ENCODE measurements around the gene ABCG2. TPM values are rescaled to one million over a fixed set of nuclear protein-coding genes. Genes with fewer than 3 reads are reported as not detected.
"Not testable (repeated sequence)": the region's sequence is repeated elsewhere in the genome, so short reads cannot be mapped to it uniquely, and the experiment has no call there.

ABCG2 gene
- total RNA-seq, 2 donors from 2014 or later = 0.48 to 0.50 TPM

DNA sequence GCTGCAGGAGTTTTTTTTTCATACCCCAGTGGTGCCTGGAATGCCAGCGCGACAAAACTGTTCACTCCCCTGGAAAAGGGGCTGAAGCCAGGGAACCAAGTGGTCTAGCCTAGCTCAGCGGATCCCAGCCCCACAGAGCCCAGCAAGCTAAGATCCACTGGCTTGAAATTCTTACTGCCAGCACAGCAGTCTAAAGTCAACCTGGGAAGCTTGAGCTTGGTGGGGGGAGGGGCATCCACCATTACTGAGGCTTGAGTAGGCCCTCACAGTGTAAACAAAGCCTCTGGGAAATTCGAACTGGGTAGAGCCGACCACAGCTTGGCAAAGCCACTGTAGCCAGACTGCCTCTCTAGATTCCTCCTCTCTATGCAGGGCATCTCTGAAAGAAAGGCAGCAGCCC is 36.2 kb downstream of the ABCG2 start:
- ATAC-seq; H3K4me1 Mint-ChIP-seq (ENCODE audit: low read depth in 2 of 2); H3K9me3 Mint-ChIP-seq; H3K4me3 Mint-ChIP-seq; H3K27ac Mint-ChIP-seq; DNase-seq (ENCODE audit: low spot score); H3K27me3 Mint-ChIP-seq: not testable (repeated sequence)
- H3K36me3 Mint-ChIP-seq = peaks cover 21% of the 10 kb centered on the region

DNA sequence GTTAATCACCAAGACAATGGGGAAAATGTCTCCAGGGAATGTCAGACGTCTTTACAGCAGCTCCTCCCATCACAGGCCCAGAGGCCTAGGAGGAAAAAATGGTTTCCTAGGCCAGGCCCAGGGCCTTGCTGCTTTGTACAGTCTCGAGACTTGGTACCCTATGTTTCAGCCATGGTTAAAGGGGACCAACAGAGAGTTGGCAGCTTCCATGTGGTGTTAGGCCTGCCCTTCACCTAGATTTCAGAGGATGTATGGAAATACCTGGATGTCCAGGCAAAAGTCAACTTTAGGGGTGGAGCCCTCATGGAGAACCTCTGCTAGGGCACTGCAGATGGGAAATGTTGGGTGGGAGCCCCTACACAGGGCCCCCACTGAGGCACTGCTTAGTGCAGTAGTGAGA is 38.5 kb downstream of the ABCG2 start:
- ATAC-seq (no peak), DNase-seq (ENCODE audit: low spot score) (no peak)
- Mint-ChIP-seq H3K4me3 (no peak overlapping the region), H3K4me1 (ENCODE audit: low read depth in 2 of 2) (no peaks in the 10 kb centered on the region), H3K27me3 (no peaks in the 10 kb centered on the region), H3K9me3 (peaks cover 3% of the 10 kb centered on the region), H3K36me3 (peaks cover 21% of the 10 kb centered on the region), H3K27ac (no peak overlapping the region)

DNA sequence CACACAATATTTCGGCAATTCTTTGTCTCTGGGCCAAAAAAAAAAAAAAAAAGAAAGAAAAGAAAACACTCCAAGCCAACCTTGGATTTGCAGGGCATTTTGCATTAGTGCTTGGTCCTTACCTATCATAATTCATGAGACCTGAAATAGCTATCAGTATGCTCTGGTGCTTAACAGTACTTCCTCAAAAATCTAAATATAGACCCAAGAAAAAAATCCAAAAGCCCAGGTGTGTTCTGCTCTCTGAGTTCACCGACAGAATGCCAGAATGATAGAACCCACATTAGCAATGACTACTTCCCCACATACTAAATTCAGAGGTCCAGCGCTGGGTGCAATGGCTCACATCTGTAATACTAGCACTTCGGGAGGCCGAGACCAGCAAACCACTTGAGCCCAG is 42.9 kb downstream of the ABCG2 start:
- no peaks in the 10 kb centered on the region for H3K27me3 Mint-ChIP-seq
- DNase-seq (ENCODE audit: low spot score) = no peak
- H3K9me3 Mint-ChIP-seq = peaks cover 3% of the 10 kb centered on the region
- H3K27ac Mint-ChIP-seq = no peak overlapping the region
- H3K4me3 Mint-ChIP-seq = no peak overlapping the region
- ATAC-seq = no peak
- peaks cover 12% of the 10 kb centered on the region for H3K36me3 Mint-ChIP-seq
- H3K4me1 Mint-ChIP-seq (ENCODE audit: low read depth in 2 of 2) = no peaks in the 10 kb centered on the region

DNA sequence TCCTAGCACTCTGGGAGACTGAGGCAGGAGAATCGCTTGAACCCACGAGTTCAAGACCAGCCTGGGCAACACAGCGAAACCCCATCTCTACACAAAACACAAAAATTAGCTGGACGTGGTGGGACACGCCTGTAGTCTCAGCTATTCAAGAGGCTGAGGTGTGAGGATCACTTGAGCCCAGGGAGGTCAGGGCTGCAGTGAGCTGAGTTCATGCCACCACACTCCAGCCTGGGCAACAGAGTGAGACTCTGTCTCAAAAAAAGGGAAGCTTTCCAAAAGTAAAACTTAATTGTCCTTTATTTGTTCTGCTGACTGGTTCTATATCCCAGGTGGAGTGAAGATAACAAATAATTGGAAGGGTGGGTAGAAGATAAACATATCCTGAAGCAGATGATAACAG is 45.6 kb downstream of the ABCG2 start:
- Mint-ChIP-seq H3K27me3 (no peaks in the 10 kb centered on the region), H3K9me3 (no peaks in the 10 kb centered on the region), H3K4me1 (ENCODE audit: low read depth in 2 of 2) (no peaks in the 10 kb centered on the region), H3K4me3 (no peak overlapping the region), H3K27ac (no peak overlapping the region), H3K36me3 (no peaks in the 10 kb centered on the region)
- no peak for DNase-seq (ENCODE audit: low spot score)
- ATAC-seq = no peak

DNA sequence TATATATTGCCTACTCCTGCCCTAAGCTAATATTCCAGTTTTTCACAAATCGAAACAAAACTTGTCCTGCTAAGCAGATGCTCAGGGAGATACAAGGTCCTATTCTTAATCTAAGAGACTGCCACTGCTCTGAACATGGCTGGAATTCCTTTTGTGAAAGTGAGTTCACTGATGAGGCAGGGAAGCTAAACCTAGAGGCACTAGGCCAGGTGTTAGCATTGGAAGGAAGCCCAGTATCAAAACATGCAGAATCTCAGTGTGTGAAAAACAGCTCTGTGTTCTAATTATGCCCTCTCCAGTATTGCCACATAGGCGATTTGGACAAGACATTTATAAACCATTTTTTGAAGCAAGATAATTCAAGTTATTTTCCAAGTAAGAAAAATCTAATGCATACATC is 47.6 kb downstream of the ABCG2 start:
- DNase-seq (ENCODE audit: low spot score) = no peak
- no peak overlapping the region for H3K4me3 Mint-ChIP-seq
- no peaks in the 10 kb centered on the region for H3K36me3 Mint-ChIP-seq
- no peak for ATAC-seq
- no peaks in the 10 kb centered on the region for H3K9me3 Mint-ChIP-seq
- H3K4me1 Mint-ChIP-seq (ENCODE audit: low read depth in 2 of 2) = no peaks in the 10 kb centered on the region
- no peaks in the 10 kb centered on the region for H3K27me3 Mint-ChIP-seq
- H3K27ac Mint-ChIP-seq = no peak overlapping the region

DNA sequence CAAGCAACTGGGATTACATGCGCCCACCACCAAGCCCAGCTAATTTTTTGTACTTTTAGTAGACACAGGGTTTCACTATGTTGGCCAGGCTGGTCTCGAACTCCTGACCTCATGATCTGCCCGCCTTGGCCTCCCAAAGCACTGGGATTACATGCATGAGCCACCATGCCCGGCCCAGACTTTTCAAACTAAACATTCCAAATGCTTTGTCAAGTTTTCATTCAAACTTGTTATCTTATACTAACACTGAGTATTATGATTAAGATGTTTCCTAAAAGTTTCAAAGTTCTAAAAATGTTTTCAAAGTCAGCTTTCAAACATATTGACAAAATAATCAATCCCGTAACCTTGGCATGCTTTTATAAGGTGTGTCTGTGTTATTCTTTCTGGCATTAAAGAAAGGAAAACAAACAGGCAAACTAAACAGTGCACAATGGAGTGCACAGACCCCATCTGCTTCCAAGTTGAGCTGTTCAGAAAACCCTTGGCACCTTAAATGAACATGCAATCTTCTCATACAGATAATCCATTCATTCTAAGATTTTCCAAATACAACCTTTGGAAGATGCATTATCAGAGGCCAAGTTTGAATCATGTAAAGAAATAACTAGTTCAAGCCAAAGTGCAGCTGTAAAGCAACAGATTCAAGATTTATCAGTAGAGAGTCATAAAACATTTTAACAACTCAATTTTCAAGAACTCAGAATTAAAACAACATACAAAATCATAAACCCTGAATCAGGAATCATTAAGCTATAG is 49.1 kb downstream of the ABCG2 start:
- no peak for ATAC-seq
- Mint-ChIP-seq H3K4me1 (ENCODE audit: low read depth in 2 of 2) (no peaks in the 10 kb centered on the region), H3K9me3 (no peaks in the 10 kb centered on the region), H3K36me3 (no peaks in the 10 kb centered on the region), H3K4me3 (no peak overlapping the region), H3K27ac (no peak overlapping the region), H3K27me3 (no peaks in the 10 kb centered on the region)
- DNase-seq (ENCODE audit: low spot score) = no peak

DNA sequence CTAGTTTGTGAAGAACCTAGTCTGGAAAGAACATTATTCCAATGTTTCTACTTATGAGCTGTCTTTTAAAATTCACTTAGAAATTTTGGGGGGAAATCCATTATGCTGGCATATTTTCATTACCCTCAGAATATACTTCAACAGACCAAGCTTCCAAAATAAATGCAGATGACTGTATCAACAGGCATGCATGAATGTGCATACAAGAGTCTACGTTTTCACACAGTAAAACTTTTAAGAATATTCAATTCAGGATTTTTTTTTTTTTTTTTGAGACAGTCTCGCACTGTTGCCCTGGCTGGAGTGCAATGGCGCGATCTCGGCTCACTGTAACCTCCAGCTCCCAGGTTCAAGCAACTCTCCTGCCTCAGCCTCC is 49.7 kb downstream of the ABCG2 start:
- no peaks in the 10 kb centered on the region for H3K36me3 Mint-ChIP-seq
- H3K9me3 Mint-ChIP-seq = no peaks in the 10 kb centered on the region
- DNase-seq (ENCODE audit: low spot score) (no peak), ATAC-seq (no peak)
- H3K27me3 Mint-ChIP-seq = no peaks in the 10 kb centered on the region
- no peak overlapping the region for H3K27ac Mint-ChIP-seq
- no peaks in the 10 kb centered on the region for H3K4me1 Mint-ChIP-seq (ENCODE audit: low read depth in 2 of 2)
- H3K4me3 Mint-ChIP-seq = no peak overlapping the region

DNA sequence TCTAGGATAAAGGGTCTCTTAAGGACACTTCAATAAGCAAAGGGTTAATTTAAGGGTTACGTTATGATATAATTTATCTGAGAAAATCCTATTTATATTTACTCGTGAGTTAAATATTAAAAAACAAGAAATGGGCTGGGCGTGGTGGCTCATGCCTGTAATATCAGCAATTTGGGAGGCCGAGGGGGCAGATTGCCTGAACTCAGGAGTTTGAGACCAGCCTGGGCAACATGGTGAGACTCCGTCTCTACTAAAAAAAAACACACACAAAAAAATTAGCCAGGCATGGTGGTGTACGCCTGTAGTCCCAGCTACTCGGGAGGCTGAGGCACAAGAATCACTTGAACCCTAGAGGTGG is 50.4 kb downstream of the ABCG2 start:
- not testable (repeated sequence) for H3K36me3 Mint-ChIP-seq; DNase-seq (ENCODE audit: low spot score); H3K27me3 Mint-ChIP-seq; H3K27ac Mint-ChIP-seq; ATAC-seq; H3K4me1 Mint-ChIP-seq (ENCODE audit: low read depth in 2 of 2); H3K9me3 Mint-ChIP-seq; H3K4me3 Mint-ChIP-seq

DNA sequence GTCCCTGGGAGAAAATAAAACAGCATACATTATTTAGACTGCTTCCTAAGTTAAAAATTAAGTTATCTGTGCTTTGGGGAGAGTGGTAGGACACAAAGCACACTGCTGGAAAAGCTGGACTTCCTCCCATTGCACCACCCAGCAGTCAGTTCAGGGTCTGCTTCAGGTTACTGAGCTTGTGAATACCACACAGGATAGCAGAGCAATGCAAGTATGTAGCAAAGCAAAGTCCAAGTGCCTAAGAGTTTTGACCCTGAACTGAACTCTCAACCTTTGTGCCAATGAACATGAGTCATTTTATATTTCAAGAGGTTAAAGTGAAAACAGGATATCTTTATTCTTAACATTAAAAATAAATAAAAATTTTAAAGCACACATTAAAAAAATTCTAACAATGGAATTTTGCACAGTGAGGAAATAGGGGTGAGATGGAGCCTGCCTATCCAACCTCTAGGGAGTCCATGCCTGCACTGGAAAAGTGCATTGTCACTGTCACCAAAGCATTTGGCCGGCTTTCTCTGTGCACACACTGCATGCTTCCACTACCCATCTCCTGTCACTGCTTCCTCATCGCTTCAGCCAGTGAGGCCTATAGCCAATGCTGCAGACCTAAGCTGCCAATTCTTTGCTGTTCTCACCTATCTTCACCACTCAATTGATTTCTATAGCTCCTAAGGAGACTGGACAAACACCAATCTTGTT is 50.9 kb downstream of the ABCG2 start:
- H3K27ac Mint-ChIP-seq = no peak overlapping the region
- H3K4me3 Mint-ChIP-seq = no peak overlapping the region
- no peak for ATAC-seq
- H3K9me3 Mint-ChIP-seq = no peaks in the 10 kb centered on the region
- H3K4me1 Mint-ChIP-seq (ENCODE audit: low read depth in 2 of 2) = no peaks in the 10 kb centered on the region
- H3K27me3 Mint-ChIP-seq = no peaks in the 10 kb centered on the region
- H3K36me3 Mint-ChIP-seq = no peaks in the 10 kb centered on the region
- no peak for DNase-seq (ENCODE audit: low spot score)

DNA sequence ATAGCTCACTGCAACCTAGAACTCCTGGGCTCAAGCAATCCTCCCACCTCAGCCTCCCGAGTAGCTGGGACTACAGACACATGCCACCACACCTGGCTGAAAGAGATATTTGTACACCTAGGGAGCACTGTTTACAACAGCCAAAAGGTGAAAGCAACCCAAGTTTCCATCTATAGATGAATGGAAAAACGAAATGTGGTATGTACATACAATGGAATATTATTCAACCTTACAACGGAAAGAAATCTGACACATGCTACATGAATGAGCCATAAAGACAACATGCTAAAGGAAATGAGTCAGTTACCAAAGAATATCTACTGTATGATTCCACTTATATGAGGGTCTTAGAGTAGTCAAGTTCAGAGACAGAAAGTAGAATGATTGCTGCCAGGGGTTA is 52.2 kb downstream of the ABCG2 start:
- Mint-ChIP-seq H3K9me3 (no peaks in the 10 kb centered on the region), H3K27ac (no peak overlapping the region), H3K4me3 (no peak overlapping the region), H3K27me3 (no peaks in the 10 kb centered on the region), H3K36me3 (no peaks in the 10 kb centered on the region), H3K4me1 (ENCODE audit: low read depth in 2 of 2) (no peaks in the 10 kb centered on the region)
- DNase-seq (ENCODE audit: low spot score) = no peak
- no peak for ATAC-seq

DNA sequence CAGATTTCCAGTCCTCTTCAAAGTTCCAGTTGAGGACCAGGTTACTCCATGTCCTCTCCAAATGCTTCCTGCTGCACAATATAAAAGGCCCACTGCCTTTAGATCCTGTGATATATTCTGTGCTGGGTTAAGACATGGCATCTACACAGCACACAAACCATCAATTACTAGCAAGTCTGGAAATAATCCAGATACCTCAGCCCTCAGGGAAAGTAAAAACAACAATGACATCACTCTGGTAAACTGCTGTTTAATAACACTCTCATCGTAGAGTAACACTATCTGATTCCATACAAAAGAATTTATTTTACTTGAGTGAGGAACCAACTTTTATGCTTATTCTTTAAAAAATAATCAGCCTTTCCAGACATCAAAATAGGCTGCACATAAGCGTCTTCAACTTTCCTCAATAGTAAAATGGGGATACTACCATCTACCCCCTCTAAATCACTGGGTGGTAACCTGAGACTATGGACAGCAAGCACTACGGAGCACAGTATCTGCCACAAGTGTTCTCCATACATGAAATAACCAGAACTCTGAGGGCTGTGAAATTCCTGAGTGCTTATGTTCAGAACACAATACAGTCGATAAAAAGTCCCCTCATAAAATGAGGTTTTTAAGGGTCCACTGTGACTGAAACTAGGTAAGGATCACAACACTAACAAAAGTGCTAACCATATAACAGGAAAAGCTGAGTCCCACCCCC is 53.4 kb downstream of the ABCG2 start:
- no peaks in the 10 kb centered on the region for H3K27me3 Mint-ChIP-seq
- DNase-seq (ENCODE audit: low spot score) (no peak), ATAC-seq (no peak)
- H3K27ac Mint-ChIP-seq = no peak overlapping the region
- no peaks in the 10 kb centered on the region for H3K36me3 Mint-ChIP-seq
- no peaks in the 10 kb centered on the region for H3K9me3 Mint-ChIP-seq
- no peaks in the 10 kb centered on the region for H3K4me1 Mint-ChIP-seq (ENCODE audit: low read depth in 2 of 2)
- H3K4me3 Mint-ChIP-seq = no peak overlapping the region

DNA sequence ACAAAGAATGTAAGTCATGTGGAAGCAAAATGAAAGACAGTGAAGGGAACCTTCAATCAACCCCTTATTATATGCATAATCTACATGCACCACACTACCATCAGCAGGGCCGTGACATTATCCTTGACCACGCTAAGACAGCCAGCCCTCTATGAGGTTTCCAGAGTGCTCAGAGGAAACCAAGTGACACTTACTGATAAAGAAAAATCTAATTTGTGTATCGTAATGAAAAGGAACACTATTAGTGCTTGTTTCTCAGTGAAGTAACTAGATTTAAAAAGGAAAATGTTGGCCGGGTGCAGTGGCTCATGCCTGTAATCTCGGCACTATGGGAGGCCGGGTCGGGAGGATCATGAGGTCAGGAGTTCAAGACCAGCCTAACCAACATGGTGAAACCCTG is 56.4 kb downstream of the ABCG2 start:
- no peaks in the 10 kb centered on the region for H3K36me3 Mint-ChIP-seq
- H3K4me1 Mint-ChIP-seq (ENCODE audit: low read depth in 2 of 2) = no peaks in the 10 kb centered on the region
- no peak overlapping the region for H3K27ac Mint-ChIP-seq
- no peak for DNase-seq (ENCODE audit: low spot score)
- H3K27me3 Mint-ChIP-seq = no peaks in the 10 kb centered on the region
- no peak for ATAC-seq
- H3K4me3 Mint-ChIP-seq = no peak overlapping the region
- no peaks in the 10 kb centered on the region for H3K9me3 Mint-ChIP-seq

DNA sequence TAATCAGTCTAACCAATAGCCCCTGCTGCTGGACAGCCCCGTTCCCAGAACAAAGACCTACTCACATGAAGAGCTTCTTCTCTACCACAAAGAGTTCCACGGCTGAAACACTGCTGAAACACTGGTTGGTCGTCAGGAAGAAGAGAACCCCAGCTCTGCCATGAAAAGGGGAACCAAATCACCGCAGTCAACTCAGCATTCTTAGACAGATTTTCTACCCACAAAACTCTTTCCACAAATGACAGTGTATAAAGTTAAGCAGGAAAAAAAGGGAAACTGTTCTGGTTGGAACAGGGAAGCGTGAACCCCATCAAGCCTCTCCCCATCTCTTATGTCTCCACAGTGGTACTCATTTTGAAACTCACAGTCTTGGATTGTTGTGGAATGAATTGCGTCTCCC is 57.3 kb downstream of the ABCG2 start:
- Mint-ChIP-seq H3K4me3 (no peak overlapping the region), H3K27me3 (no peaks in the 10 kb centered on the region), H3K36me3 (no peaks in the 10 kb centered on the region), H3K4me1 (ENCODE audit: low read depth in 2 of 2) (no peaks in the 10 kb centered on the region), H3K27ac (no peak overlapping the region), H3K9me3 (no peaks in the 10 kb centered on the region)
- ATAC-seq (no peak), DNase-seq (ENCODE audit: low spot score) (no peak)

DNA sequence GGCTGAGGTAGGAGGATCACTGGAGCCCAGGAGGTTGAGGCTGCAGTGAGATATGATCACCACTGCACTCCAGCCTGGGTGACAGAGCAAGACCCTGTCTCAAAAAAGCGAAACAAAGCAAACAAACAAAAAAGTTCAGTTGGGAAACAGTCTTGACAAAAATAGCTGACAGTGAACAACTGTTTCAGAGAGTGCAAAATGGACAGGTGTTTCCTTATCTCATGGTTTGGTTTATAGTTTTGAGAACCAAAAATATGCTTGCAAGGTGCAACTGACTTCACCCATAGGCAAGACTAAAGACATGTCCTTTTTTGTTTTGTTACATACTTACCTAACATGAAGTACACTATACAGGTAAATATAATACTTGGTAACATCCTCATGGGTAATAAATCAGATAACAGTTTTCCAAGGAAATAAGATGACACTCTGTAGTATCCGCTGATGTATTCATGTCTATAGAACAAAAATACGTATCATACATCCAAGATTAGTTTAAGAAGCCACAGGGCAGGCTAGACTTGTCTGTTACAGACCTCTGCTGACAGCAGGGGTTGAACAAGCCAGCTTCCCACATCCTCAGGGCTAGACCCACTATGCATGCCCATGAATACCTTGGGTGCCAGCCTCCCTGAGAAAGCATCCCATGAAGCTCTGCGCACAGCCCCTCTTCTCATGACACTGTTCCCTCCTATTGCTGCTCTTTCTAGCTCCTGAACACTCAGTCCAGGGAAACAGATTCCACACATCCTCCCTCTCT is 59.3 kb downstream of the ABCG2 start:
- Mint-ChIP-seq H3K36me3 (no peaks in the 10 kb centered on the region), H3K27me3 (no peaks in the 10 kb centered on the region), H3K4me3 (no peak overlapping the region), H3K27ac (no peak overlapping the region), H3K4me1 (ENCODE audit: low read depth in 2 of 2) (no peaks in the 10 kb centered on the region), H3K9me3 (no peaks in the 10 kb centered on the region)
- DNase-seq (ENCODE audit: low spot score) (no peak), ATAC-seq (peak in 1 of 2 donors; percentile 50)
